HL-60/S4 treated with phorbol 12-myristate 13-acetate at 8.2 ng/mL for 4 days and 3 days (cell line): ENCODE data around the gene IFI35.
"Not testable (repeated sequence)": the region's sequence is repeated elsewhere in the genome, so short reads cannot be mapped to it uniquely, and the experiment has no call there.

Experiments used
- in situ Hi-C: fragments of 300-500 bp; cut with MboI; formaldehyde crosslinking; loops from 2 replicates; pipeline ENCODE4 v1.15.0; 2022; ENCODE audit warnings: low sequenced_read_pairs

The IFI35 gene

GRCh38 chr17:43006639-43007551 is at the start of gene IFI35:
Gene IFI35, plus strand, starts transcription at chr17:43006784. Its CDS starts 164 bp downstream, at chr17:43006948.
- in situ Hi-C loops, result no loop called here

- in situ Hi-C loops, result no loop called here
Observed at GRCh38 chr17:42964161-42964932, 42.2 kb upstream of the IFI35 start, which contains the start of gene AARSD1. Gene AARSD1, minus strand, starts transcription at chr17:42964454. Its CDS starts 14 bp downstream, at chr17:42964440.

- in situ Hi-C loops, result no loop called here
Observed at GRCh38 chr17:42967925-42968324, 38.7 kb upstream of the IFI35 start.

- in situ Hi-C loops, result no loop called here
Observed at GRCh38 chr17:42969001-42969581, 37.5 kb upstream of the IFI35 start.

- in situ Hi-C loops, result no loop called here
Observed at GRCh38 chr17:42971589-42971988, 35.0 kb upstream of the IFI35 start.

GRCh38 chr17:42973323-42973722 is 33.3 kb upstream of the IFI35 start:
- in situ Hi-C loops, result not testable (repeated sequence)

- in situ Hi-C loops, result no loop called here
Observed at GRCh38 chr17:42975265-42975664, 31.3 kb upstream of the IFI35 start.

- in situ Hi-C loops, result not testable (repeated sequence)
Observed at GRCh38 chr17:42975701-42976100, 30.9 kb upstream of the IFI35 start.

- in situ Hi-C loops, result no loop called here
Observed at GRCh38 chr17:42979511-42980273, 26.9 kb upstream of the IFI35 start, which contains the start of gene PTGES3L. Gene PTGES3L, minus strand, starts transcription at chr17:42980080. Its CDS starts 27 bp downstream, at chr17:42980053.

GRCh38 chr17:42980274-42980765 is 26.3 kb upstream of the IFI35 start, which contains the start of gene RUNDC1:
Gene RUNDC1, plus strand, starts transcription at chr17:42980565. Its CDS starts 12 bp downstream, at chr17:42980577.
- in situ Hi-C loops, result no loop called here

- in situ Hi-C loops, result no loop called here
Observed at GRCh38 chr17:42980766-42981397, 25.7 kb upstream of the IFI35 start.

- in situ Hi-C loops, result no loop called here
Observed at GRCh38 chr17:42982266-42982665, 24.3 kb upstream of the IFI35 start.

GRCh38 chr17:42985225-42985624 is 21.4 kb upstream of the IFI35 start:
- in situ Hi-C loops, result no loop called here

GRCh38 chr17:42989141-42989540 is 17.4 kb upstream of the IFI35 start:
- in situ Hi-C loops, result no loop called here

GRCh38 chr17:42989726-42990652 is 16.6 kb upstream of the IFI35 start:
- in situ Hi-C loops, result no loop called here

- in situ Hi-C loops, result no loop called here
Observed at GRCh38 chr17:42991471-42991870, 15.1 kb upstream of the IFI35 start.

GRCh38 chr17:42992872-42993271 is 13.7 kb upstream of the IFI35 start:
- in situ Hi-C loops, result no loop called here

- in situ Hi-C loops, result not testable (repeated sequence)
Observed at GRCh38 chr17:42993913-42994312, 12.7 kb upstream of the IFI35 start.
